ENCODE results near the gene EHMT1.
A peak's percentile ranks its signal among the peaks of the same experiment; 100 is the strongest.
"Not testable (repeated sequence)": the region's sequence is repeated elsewhere in the genome, so short reads cannot be mapped to it uniquely, and the experiment has no call there.

The EHMT1 gene

DNA sequence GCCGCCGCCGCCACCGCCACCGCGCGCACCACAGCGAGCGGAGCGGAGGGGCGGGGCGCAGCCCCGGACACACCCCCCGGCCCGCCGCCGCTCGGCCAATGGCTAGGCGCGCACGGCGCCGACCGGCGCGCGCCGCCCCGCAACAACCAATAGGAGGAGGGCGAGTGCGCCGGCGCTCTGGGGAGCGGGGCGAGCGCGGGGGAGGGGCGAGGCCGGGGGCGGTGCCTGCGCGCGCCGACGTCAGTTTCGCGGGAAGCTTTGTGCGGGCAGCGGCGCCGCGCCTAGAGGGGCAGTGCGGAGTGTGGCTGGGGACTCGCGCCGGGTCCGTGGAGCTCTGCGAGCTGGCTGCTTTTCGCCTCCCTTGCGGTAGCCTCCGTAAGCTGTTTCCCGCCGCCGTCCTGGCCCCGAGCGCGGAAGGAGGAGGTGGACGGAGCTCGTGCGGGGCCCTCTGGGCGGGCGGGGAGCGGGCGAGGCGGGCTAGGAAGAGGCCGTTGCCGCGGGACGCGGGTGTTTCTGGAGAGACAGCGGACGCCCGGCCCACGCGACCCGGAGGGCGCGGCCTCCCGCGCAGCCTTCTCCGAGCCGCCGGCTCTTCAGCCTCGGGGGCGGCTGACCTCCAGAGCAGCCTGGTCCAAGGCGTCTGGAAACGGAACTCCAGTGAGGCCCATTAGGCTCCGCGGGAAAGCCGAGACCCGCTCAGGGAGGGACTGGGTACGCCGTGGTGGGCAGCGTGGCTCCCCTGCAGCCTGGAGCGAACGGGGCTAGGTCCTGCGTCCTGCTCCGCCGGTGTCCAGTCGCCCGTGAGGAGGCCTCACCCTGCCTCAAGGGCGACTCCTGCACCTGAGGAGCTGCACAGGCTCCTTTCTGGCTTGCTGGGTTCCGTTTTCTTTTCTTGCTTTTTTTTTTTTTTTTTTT is 28.1 kb upstream of the EHMT1 start, which contains the start of gene ZMYND19:
TSS of gene ZMYND19 (minus strand) at position 44 of the 915 bp plus-strand sequence. CDS start 249 bp downstream, outside the sequence.
- peak; percentile 81 for DNase-seq (ENCODE audit: low read depth)

DNA sequence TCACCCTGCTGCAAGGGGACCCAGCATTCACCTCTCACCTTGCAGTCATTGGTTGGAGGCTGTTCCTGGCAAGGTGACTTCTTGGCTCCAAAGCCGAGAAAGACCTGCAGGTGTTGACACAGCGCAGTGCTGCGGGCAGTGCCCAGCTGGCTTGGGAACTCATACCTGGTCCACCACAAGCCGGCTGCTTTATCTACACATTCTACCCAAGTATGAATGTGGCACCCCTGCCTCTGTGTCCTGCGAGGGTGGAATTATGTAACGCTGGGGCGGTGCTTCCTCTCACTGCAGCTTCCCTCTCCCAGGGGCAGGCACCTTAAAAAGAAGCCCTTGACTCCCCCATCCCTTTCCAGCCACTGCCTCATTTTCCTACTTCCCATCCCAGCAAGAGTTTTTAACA is 26.0 kb upstream of the EHMT1 start:
- DNase-seq (ENCODE audit: low read depth): no peak

DNA sequence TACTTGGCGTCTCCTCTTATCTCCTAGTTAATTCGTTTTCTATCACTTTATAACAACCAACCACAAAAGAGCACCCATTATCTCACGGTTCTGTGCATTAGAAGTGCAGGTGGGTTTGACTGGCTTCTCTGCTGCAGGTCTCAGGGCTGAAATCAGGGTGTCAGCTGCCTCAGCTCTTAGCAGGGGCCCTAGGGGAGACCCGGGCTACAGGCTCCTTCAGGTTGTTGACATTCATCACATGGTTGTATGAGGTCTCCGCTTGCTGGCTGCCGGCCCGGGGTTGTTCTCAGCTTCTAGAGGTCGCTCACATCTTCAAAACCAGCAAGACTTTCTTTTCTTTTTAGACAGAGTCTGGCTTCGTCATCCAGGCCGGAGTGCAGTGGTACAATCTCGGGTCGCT is 25.6 kb upstream of the EHMT1 start:
- no peak for DNase-seq (ENCODE audit: low read depth)

DNA sequence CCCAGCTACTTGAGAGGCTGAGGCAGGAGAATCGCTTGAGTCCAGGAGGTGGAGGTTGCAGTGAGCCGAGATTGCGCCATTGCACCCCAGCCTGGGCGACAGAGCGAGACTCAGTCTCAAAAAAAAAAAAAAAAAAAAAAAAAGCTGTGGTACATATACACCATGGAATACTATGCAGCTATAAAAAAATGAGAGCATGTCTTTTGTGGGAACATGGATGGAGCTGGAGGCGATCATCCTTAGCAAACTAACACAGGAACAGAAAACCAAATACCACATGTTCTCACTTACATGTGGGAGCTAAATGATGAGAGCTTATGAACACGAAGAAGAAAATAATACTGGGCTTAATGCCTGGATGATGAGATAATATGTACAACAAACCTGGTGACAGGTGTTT is 22.2 kb upstream of the EHMT1 start:
- DNase-seq (ENCODE audit: low read depth): not testable (repeated sequence)

DNA sequence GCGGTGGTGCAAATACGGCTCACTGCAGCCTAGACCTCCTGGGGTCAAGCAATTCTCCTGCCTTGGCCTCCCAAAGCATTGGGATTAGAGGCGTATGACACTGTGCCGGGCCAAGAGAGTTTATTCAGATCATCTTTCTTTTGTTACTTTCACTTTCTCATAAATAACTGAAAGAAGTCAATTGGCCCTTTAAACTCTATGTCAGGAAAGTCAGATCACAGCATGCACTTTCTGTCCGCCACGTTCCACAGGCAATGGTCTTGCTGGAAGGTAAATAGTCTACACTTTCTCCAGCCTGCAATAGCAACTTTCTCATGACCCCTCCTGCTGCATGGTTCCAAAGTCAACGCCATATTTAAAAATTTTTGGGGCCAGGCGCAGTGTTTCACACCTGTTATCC is 19.9 kb upstream of the EHMT1 start:
- DNase-seq (ENCODE audit: low read depth): no peak

DNA sequence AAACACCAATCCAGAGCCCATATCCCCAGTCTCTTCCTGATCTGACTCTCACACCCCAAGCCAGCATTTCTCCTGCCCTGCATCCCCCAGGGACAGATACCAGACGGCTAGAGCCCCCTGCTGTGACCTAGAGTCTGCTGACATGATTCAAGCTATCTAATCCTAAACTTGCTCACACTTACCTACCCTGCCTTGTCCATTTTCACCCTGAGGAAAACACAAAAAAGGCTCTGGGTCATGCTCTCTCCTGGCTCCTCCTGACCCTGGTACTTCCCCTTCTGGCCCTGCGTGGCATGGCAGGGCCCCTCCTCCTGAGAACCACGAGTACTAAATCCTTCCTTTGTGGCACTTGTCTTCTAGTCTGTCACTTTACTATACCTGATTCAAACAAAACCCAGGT is 16.1 kb upstream of the EHMT1 start:
- no peak for DNase-seq (ENCODE audit: low read depth)

DNA sequence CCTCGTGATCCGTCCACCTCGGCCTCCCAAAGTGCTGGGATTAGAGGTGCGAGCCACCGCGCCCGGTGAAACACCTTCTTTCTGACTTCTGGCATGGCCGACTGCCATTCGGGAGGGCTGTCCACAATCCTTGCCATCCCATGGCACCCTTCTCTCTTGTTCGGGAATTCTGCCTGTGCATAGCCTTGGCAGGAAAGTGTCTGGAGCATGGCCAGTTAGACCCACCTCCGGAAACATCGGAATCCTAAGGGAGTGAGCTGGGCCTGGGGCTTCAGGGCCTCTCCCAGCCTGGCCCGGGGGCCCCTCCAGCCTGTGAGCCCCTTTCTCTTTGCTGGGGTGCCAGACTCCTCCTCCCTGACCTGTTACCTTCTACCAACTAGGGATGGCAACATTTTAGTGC is 14.9 kb upstream of the EHMT1 start:
- no peak for DNase-seq (ENCODE audit: low read depth)

DNA sequence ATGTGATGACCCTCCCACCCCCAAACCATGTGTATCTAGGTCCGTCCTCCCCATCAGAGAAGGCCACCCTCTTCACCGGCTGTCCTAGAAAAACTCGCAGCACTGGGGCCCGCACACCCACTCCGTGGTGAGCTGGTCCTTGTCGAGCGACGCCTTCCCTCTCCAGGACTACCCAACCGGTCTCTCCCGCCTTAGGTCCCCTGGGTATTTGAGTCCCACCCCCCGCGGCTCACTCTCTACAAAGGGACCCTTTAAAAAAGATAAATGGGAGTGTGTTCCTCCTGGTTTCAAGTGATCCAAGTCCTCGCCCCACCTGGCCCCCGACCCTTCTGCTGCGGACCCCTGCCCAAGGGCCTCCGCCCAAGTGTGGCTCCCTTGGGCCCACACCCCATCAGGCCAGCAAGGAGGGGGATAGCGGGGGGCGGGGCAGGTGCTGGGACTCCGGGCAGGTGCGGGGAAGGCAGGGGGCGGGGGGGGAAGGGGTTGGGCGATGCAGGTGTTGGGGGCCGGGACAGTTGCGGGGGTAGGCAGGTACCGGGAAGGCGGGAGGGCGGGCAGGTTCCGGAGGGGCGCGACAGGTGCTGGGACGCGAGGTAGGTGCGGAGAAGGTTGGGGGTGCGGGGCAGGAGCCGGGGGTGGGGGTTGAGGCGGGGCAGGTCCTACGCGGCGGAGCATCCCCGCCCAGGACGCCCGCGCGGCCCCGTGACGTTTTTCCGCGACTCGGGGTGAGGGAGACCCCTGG is 14.3 kb upstream of the EHMT1 start:
- no peak for DNase-seq (ENCODE audit: low read depth)

DNA sequence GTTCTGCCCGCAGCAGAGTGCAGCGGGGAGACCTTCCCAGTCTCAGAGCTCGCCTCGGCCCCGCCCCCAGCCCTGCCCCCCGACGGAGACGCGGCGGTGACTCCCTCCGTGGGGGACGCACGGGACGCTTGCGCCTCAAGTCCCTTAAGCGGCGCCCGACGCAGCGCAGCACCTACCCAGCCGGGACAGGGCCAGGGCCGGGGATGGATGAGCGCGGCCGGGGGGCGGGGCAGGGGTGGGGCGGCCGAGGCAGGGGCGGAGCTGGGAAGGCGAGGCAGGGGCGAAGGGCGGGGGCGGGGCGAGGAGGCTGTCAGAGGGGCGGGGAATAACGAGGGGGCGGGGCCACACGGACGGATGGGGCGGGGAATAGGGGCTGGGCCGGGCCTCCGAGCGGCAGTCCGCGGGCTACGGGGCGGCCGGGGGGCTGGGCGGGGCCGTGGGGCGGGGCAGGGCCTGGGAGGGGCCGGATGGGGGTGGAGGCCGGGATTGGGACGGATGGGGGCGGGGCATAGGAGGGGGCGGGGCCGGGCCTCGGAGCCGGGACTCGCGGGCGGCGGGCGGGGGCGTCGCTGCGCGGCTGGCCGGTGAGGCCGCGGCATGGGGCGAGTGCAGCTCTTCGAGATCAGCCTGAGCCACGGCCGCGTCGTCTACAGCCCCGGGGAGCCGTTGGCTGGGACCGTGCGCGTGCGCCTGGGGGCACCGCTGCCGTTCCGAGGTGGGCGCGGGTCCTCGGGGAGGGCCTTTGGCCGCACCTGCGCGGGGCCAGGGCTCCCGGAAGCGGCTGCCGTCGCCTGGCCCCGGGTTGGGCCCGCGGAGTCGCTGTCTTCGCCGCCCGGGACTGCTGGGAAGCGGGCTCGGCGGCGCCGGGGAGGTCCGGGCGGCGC is 13.4 kb upstream of the EHMT1 start, which contains the start of gene ARRDC1:
TSS of gene ARRDC1 (plus strand) at position 566 of the 884 bp plus-strand sequence. CDS start at position 598, 32 bp downstream.
- peak; percentile 84 for DNase-seq (ENCODE audit: low read depth)

DNA sequence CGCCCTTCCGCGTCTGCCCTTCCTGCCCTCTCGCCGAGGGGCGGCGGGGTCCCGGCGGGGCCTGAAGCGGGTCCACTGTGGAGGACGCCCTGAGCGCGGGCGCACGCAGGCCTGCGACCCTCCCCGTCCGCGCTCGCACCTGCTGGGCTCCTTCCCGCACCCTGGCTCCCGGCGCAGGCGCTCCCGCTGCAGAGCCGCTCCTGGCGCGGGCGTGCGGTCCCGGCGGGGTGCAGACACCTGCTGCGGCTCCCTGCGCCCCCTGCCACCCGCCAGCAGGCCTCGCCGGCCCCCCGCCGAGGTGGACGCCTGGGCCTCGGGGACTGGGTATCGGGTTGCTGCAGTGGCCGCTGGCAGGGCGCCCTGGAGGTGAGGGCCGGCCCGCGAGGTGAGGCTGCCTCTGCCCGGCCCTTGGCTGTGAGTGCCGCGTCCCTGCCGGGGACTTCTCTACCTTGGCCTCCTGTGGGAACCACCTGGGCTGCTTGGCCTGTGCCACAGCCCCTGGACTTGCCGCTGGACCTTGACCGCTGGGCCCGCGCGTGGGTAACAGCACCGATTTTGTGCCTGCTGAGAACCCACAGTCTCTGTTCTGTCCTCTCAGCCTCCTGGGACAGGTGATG is 12.7 kb upstream of the EHMT1 start:
- DNase-seq (ENCODE audit: low read depth): no peak

DNA sequence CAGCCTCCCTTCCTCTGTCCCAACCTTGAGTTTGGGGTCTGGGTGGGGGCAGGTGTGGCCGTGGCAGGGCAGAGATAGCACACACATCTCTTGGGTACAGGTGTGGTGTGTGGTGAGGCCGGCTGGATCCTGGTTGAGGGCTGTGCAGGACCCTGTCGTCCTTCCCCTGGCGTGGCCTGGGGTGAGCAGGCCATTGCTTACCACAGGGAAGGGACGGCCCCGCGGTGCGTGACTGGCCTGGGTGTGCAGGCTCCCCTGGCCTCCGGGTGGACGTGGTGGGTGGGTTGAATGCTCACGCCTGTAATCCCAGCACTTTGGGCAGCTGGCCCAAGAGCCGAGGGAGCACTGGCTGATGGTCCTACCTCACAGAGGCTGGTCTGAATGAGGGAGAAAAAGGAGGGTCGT is 12.1 kb upstream of the EHMT1 start:
- DNase-seq (ENCODE audit: low read depth): no peak

DNA sequence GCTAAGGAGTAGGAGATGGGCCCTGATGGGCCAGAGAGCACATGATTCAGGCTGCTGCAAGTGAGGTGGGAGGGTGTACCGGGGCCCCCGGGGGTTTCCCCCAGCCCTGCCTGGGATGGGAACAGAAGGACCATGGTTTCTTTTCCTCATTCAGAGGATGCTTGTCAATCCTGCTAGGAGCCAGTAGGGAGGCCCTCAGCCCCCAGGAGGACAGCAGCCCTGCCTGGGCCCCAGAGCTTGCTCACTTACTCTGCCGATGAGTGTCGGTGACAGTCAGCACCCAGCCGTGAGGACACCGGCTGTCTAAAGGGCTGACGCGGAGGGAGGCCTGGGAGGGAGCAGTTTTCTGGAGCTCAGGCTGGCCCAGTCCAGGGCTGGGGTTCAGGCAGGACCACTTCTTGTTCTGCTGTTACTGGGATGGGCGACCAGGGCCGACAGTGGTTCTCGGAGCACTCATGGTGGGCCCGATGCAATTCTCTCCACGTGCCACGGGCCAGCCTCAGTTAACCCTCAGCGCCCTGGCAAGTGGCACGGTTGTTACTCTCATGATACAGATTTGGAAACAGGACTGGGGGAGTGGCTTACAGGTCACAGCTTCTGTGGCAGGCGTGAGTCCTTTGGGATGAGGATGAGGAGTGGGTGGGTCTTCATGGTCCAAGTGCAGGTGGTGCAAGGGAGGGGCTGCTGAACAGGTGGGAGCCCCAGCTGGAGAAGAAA is 11.5 kb upstream of the EHMT1 start:
- DNase-seq (ENCODE audit: low read depth): no peak

DNA sequence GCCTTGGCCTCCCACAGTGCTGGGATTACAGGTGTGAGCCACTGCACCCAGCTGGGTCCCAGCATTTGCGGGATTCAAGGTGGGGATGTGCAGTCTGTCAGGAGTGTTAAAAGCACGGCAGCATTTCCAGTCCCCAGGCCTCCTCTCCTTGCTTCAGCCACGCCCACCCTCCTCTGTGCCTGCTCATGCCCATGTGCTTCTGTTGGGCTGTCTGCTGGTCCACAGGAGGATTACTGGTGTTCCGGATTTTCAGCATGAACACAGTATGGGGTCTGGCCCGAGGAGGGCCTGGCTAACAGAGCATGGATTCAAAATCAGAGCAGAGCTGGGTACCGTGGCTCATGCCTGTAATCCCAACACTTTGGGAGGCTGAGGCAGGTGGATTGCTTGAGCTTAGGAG is 7.9 kb upstream of the EHMT1 start:
- no peak for DNase-seq (ENCODE audit: low read depth)

DNA sequence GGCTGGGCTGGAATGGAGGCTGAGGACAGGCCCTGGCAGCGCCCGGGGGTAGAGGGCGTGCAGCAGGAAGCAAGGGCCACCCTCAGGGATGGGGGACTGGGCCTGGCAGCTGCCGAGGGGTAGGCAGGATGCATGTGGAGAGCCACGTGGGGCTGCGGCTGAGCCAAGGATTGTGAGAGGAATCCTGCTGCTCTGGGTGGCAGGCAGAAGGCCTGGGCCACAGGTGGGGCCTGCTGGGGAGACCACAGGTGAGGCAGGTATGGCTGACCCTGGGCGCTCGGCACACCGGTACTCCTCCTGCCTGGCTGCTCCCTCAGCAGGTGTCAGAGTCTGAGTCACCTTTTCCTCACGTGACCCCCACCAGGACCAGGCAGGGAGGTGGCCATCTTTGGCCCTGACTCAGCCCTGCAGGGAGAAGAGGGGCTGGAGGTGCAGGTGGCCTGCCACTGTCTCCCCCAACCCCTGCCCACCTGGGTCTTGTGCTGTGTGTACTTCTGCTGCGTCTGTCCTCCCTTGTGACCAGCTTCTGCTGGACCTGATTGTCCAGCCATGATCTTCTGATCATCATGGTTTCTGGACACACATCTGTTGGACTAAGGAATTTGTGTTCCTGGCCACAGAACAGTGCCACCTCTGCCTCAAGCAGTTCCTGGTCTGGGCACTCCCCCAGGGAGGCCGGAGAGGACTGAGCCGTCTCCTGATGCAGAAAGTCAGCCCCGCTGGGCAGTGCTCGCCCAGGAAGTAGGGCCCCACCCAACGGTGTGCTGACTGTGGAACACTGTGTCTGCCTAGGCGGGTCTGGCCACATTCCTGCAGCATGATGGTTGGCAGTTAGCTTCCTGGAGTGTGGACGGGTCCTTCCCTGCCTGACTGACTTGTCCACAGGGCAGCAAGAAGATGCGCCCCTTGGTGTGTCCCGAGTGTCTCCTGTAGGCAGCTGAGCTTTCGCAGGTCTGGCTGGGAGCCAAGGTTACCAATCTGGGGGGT is 6.9 kb upstream of the EHMT1 start:
- peak; percentile 82 for DNase-seq (ENCODE audit: low read depth)

DNA sequence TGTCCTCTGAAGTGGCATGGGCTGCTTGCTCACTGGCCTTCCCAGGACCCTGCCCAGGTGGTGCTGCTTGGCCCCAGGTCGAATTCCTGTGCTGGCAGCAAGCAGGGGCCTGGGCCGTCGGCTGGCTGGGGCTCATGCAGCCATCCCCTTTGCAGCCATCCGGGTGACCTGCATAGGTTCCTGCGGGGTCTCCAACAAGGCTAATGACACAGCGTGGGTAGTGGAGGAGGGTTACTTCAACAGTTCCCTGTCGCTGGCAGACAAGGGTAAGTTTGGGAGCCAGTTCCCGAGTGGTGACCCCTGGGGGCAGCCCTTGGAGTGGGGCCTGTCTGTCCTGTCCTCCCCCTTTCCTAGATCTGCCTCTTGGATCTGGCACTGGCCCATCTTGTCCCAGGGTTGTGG is 6.1 kb upstream of the EHMT1 start:
- DNase-seq (ENCODE audit: low read depth): no peak

DNA sequence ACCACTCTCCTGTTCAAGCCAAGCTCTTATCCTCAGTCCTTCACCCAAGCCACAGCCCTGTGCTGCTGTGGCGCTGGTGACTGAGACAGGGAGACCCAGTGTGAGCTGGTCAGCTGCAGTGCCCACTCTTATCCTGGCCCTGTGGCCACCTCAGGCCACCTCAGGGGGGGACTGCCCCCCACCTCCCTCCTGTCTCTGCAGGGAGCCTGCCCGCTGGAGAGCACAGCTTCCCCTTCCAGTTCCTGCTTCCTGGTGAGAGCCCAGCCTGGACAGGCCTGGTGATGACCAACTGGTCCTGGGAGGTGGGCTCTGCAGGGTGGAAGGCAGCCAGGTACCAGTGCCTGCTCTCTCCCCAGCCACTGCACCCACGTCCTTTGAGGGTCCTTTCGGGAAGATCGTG is 5.5 kb upstream of the EHMT1 start:
- no peak for DNase-seq (ENCODE audit: low read depth)

DNA sequence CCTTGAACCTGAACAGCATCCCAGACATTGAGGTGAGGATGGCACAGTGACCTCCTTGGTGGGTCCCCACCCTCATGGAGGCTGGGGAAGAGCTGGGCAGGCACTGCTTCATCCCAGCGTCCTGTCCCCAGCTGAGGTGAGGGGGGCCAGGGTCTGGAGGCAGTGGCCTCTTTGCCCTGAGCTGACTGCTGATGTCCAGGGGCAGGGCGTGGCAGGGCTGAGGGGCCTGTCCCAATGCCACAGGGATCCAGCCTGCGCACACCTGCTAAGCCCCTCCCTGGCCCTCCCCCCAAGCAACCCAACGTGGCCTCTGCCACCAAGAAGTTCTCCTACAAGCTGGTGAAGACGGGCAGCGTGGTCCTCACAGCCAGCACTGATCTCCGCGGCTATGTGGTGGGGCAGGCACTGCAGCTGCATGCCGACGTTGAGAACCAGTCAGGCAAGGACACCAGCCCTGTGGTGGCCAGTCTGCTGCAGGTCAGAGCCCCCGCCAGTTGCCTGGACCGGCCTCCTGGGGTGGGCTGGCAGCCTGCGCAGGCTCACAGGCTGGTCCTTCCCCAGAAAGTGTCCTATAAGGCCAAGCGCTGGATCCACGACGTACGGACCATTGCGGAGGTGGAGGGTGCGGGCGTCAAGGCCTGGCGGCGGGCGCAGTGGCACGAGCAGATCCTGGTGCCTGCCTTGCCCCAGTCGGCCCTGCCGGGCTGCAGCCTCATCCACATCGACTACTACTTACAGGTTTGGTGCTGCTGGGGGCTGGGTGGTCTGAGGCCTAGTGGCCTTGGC is 4.9 kb upstream of the EHMT1 start:
- DNase-seq (ENCODE audit: low read depth): no peak

DNA sequence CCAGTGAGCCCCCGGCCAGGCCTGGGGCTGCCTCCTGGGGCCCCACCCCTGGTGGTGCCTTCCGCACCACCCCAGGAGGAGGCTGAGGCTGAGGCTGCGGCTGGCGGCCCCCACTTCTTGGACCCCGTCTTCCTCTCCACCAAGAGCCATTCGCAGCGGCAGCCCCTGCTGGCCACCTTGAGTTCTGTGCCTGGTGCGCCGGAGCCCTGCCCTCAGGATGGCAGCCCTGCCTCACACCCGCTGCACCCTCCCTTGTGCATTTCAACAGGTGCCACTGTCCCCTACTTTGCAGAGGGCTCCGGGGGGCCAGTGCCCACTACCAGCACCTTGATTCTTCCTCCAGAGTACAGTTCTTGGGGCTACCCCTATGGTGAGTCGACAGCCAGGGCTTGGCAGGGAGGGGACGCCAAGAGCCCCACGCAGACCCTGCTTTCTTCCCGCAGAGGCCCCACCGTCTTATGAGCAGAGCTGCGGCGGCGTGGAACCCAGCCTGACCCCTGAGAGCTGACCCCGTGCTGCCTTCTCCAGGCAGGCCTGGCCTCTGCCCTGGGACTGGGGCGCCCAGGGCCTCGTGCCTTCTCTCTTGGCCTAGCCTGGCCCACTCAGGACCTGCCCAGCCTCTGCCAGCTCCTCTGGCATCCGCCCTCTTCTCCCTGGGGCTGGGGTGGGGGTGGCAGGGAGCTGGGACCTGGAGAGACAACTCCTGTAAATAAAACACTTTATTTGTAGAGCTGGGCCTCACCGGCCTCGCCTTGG is 4.0 kb upstream of the EHMT1 start:
- DNase-seq (ENCODE audit: low read depth): no peak
